EL (cell line): ENCODE measurements around the gene MCC.
A peak's percentile ranks its signal among the peaks of the same experiment; 100 is the strongest.

Experiments used
- DNase-seq: peaks from one replicate; pipeline ENCODE4 v3.0.0-alpha.2; 2016

Gene MCC

GRCh38 chr5:113044776-113045465 lies 443.3 kb downstream of the MCC start:
- no peak for DNase-seq

- DNase-seq, result no peak
These were observed 444.7 kb downstream of the MCC start for GRCh38 chr5:113043491-113043931.

- no peak for DNase-seq
These were observed 445.6 kb downstream of the MCC start for GRCh38 chr5:113042491-113043243.

GRCh38 chr5:113040672-113041260 lies 447.5 kb downstream of the MCC start:
- DNase-seq, result no peak

- DNase-seq, result no peak
These were observed 448.3 kb downstream of the MCC start for GRCh38 chr5:113039934-113040285.

GRCh38 chr5:113039229-113039933 lies 448.9 kb downstream of the MCC start:
- DNase-seq, result no peak

- peak; percentile 76 for DNase-seq
These were observed 449.5 kb downstream of the MCC start for GRCh38 chr5:113038714-113039113.

DNA sequence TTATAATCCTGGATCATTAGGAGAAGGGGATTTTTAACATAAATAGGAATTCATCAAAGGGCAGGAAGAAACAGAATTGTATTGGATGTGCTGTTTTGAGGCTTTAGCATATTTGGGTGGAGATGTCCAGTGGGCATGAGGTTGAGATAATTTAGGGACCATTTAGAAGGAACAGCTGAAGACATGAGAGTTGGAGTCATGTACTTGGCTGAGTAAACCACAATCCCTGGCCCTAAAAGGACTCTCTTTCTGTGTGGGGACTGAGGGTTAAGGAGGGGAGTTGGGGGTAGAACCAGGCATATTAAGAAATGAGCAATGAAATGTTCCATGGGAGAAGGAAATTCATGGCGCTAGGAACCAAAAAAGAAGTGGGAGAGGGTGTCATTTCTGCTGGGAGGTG lies 450.1 kb downstream of the MCC start:
- DNase-seq, result no peak

DNA sequence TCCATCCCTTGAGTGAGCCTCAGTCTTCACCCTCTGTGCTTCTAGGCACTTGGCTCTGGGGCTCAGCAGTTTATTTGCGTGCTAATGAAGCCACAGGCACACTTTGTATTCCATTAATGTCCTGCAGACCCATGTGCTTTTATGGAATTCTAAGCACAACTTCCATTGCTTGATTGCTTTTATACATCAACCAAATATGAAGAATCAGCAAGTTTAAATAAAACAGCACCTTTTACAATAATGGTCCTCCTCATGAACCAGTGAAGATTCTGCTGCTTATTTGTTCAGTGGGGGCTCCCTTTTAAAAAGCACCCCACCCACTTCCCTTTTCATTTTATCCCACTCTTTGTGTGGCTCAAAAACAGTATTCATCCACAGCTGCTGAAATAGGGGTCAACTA lies 451.4 kb downstream of the MCC start:
- DNase-seq, result no peak

DNA sequence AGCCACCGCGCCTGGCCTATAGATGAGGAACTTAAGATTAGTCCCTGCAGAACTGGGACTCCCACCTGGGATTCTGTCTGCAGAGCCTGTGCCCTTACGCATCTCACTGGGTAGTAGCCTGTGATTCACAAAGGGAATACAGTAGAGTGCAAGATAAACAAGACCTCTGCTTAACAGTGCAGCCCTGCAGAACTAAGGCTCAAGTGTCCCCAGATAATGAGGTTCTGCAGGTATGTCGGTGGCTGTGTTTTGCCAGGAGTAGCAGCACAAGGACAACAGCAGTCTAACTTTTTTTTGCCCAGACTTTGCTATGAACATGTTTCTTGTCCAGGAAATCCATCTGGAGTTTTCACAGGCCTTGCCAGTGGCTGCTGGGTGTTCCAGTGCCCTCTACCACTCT lies 451.9 kb downstream of the MCC start:
- DNase-seq, result no peak

GRCh38 chr5:113035096-113035495 lies 453.2 kb downstream of the MCC start:
- no peak for DNase-seq

DNA sequence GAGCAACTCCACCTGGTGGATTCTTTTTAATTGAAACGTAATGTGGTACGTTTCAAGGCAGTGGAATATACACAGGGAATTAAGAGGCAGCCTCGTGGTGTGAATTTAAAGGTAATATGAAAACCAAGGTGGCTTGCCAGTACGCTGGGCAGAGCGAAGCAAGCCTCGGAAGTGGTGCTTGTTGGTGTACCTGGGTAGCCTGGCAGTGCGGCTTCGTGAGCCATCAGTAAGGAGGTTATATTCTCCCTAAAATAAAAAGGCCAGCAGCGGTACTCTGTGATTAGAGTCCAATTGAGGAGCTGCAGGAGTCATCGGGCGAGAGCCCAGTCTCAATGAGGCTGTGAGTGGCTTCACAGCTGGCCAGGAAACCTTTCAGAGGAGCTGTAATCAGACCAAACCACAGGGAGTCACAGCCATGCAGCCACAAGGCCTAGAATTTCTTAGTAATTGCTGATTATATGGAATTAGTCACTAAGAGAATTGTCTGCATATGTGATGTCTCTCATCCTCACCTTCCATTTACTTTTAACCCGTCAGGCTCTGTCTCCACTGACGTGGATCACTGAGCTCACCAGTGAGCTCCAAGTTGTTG lies 454.0 kb downstream of the MCC start:
- peak; percentile 90 for DNase-seq

GRCh38 chr5:113031557-113031956 lies 456.7 kb downstream of the MCC start:
- DNase-seq, result no peak

DNA sequence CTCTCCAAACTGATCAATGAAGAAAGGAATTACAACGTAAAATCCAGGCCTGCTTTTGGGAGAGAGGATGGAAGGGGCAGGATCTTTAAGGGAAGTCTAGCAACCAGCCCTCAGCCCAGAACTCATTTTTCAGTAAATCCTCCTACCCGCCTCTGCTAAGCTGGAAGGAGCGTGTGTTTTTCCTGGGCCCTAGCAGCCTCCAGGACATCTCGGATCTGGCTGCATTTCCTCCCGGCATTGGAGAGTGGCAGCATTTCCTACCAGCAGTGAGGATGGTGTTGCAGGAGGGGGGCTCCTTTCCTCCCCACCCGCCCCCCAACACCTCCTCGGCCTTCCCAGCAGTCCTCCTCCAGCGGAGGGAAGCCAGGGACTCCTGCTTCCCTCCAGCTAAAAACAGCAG lies 457.1 kb downstream of the MCC start:
- no peak for DNase-seq

GRCh38 chr5:113029614-113030013 lies 458.6 kb downstream of the MCC start:
- no peak for DNase-seq

DNA sequence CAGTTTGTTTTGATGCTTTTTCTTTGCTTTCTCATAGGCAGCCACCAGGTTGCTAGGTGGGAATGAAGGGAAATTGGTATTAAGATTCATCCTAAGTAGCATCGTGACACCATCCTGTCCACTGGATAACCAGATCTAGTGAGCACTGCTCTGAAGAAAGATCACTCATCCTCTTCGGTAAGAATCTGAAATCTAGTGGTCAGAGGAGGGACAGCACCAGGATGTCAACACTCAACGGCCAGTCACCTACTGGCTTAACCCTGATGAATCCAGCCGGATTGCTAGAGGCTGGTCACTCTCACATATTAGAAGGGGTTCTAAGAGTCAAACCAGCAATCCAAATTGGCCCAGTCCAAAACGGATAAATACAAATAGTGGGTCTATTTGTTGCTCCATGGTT lies 460.8 kb downstream of the MCC start:
- DNase-seq, result no peak

DNA sequence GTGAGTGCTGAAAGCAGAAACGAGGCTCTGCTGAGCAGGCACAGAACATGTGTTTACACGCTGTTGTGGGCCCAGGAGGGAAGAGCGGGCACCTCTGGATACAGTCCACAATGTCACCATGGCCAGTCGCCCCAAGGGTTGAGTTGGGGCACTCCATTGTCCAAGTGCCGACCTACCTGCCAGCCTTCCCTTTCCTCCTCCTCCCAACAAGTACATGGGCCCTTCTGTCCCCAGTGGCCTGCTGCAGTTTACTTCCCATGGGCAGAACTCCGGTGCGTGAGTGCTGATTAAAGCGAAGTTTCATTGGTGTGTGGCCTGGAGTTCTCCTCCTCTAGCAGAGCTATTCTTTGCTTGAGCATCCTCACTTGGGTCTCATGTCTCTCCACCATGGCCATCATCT lies 461.2 kb downstream of the MCC start:
- no peak for DNase-seq

- no peak for DNase-seq
These were observed 462.0 kb downstream of the MCC start for GRCh38 chr5:113026211-113026610.

GRCh38 chr5:113025596-113025995 lies 462.7 kb downstream of the MCC start:
- no peak for DNase-seq

DNA sequence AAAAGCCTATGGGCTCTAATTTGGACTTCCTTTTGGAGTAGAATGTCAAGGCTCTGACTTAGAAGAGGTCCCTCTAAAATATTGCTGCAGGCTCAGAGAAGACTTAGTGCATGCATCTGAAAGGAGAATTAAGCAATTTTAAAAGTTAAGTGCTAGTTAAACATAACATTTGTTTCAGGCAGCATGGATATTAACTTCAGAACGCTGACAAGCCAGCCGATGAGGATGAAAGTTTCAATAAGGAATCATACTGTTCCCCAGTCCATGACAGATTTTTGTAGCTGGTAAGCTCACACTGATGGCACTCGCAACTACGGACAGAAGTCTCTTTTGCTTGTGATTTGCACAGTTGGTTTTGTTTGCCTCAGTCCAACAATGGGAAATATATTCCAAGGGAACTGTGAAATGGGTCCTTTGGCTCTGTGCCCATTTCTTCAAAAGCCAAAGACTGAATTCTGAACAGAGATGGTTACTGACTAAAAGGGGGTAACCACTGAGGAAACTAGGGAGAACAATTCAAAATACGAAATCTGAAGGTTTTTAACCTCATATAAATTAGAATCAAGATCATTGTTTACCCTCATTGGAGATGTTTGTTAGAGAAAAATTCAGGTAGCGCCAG lies 464.1 kb downstream of the MCC start:
- DNase-seq, result no peak

GRCh38 chr5:113022661-113023060 lies 465.6 kb downstream of the MCC start:
- DNase-seq, result no peak

DNA sequence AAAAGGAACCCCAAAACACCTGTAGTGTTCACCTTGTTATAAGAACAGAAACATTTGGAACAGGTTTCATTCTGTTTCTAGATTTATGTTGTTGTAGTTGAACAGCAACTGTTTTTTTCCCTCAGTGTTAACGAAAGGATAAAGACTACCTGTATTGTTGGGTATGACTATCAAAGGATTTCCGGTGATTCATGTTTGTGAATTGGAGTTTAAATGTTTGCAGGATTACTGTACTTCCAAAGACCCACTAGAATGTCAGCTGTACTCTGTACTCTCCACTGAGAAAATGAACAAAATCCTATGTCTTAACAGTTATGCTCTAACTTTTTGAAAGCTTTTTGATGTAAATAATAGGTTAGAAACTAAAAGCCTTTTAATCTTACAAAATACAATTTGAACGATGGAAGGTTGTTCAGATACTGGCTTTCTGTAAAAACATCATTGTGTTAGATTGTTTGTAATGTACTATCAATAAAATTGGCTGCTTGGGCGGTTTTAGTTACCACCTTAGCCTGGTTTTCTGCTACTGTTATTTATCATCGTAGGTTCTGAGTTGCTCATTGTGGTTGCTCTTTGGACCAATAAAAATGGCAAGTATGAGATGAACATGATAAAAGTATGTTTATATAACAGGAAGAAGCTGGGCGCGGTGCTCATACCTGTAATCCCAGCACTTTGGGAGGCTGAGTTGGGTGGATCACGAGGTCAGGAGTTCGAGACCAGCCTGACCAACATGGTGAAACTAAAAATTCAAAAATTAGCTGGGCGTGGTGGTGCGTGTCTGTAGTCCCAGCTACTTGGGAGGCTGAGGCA lies 467.6 kb downstream of the MCC start:
- peak; percentile 76 for DNase-seq
